Ectodermal cell (in vitro differentiated cells): Measurements from ENCODE around the gene RNPEPL1.

Experiments used
- H3K27ac ChIP-seq: 2 replicates; pipeline ENCODE4 v1.7.0; 2013; ENCODE audit warnings: mild to moderate bottlenecking, low read depth, low read length; ENCODE audit not compliant: insufficient read depth, poor library complexity, severe bottlenecking
- H3K27me3 ChIP-seq: 2 replicates; pipeline ENCODE4 v1.7.0; 2013; ENCODE audit warnings: mild to moderate bottlenecking, low read length; ENCODE audit not compliant: insufficient read depth, control insufficient read depth, poor library complexity, severe bottlenecking
- H3K36me3 ChIP-seq: one replicate; pipeline ENCODE4 v1.7.0; 2013; ENCODE audit warnings: low read length; ENCODE audit not compliant: control insufficient read depth, insufficient read depth
- H3K4me1 ChIP-seq: one replicate; pipeline ENCODE4 v1.7.0; 2013; ENCODE audit warnings: low read length; ENCODE audit not compliant: control insufficient read depth, insufficient read depth
- H3K4me3 ChIP-seq: 2 replicates; pipeline ENCODE4 v1.7.0; 2013; ENCODE audit warnings: low read depth, low read length, control low read depth; ENCODE audit not compliant: insufficient read depth
- H3K9me3 ChIP-seq: 2 replicates; pipeline ENCODE4 v1.7.0; 2013; ENCODE audit warnings: mild to moderate bottlenecking, low read length, moderate library complexity; ENCODE audit not compliant: control insufficient read depth
- WGBS, 2 experiments: methylation state at CpG; one replicate each; pipeline ENCODE4 v1.1.7; 2013; ENCODE audit warnings: missing lambda C conversion rate in 2 of 2; 5-methylcytosine and 5-hydroxymethylcytosine counted together

Gene RNPEPL1

DNA sequence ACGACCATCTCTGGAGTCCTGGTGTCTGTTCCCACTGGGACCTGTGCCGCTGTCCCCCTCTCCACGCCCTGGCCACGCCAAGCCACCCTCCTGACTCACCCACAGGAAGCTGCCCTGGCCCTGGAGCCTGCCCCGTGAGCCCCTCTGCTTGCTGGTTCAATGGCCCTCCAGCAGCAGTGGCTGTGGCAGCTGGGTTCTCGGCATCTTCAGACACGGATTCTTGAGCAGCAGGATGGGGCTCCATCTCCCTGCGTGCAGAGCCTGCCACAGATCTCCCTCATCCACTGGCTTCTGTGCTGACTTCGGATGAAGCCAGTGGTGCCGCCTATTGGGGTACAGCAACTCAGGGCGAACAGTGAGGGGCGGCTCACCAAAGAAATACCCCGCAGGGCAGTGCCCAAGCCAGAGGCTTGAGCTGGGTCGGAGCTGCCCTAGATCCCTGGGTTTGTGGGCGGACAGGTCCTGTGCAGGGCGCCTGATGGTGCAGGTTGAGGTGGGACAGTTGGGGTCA is 32.2 kb downstream of the RNPEPL1 start:
- Histone ChIP-seq H3K36me3 (no peaks in the 10 kb centered on the region), H3K27ac (no peak overlapping the region), H3K4me1 (peaks cover 3% of the 10 kb centered on the region), H3K9me3 (no peaks in the 10 kb centered on the region), H3K27me3 (no peaks in the 10 kb centered on the region), H3K4me3 (no peak overlapping the region)
- 94% methylated on average over 16 of the region's 16 CpGs for WGBS, 2 experiments

DNA sequence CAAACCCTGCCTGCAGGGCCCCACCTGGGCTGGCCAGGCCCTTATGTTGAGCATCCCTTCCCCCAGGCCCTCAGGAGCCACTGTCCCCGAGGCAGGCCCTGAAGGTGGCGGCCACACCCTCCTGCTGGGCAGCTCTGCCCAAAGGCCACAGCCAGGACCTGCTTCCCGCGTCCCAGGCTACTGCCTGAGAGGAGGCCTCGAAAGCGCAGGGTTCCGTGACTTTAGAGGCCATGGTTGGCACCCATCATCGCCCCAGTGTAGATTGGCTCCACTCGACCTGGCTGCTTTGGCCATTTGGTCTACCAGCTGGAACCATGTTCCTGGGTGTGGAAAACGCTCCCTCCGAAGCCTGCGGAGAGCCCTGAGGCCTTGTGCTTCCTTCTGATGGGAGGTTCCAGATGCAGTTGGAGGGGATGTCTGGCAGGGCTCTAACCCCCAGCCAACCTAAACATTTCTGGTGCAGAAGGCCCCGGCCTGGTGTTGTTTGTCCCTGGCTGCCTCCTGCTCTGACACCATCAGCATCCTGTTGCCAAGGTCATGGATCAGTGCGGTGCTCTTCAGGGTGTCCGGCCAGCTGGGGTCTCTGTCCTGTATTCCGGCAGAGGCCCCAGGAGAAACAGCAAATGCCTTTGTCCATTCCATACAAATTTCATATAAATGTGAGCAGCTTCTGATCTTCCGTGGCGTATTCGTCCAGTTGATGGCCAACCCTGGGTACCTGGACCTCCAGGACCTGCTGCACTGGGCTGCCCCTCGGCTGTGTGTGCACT is 33.0 kb downstream of the RNPEPL1 start:
- Histone ChIP-seq H3K27me3 (no peaks in the 10 kb centered on the region), H3K4me1 (peaks cover 3% of the 10 kb centered on the region), H3K27ac (no peak overlapping the region), H3K36me3 (no peaks in the 10 kb centered on the region), H3K9me3 (no peaks in the 10 kb centered on the region), H3K4me3 (no peak overlapping the region)
- 88 to 89% methylated on average over 20 of the region's 20 CpGs for WGBS, 2 experiments

DNA sequence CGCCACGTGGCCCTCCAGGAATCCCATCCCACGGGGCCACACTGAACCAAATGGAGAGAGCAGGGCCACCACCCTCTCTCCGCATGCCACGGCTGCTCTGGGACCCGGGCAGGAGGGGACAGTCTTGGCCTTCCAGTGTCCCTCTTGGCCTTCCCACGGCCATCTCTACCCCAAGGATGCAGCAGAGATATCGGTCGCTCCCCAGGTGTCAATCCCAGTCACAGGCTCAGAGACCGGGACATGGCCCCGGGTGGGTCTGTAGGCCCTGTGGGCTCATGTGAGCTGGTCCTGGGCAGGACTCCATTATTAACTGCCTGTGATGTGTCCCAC is 33.5 kb downstream of the RNPEPL1 start:
- H3K4me1 ChIP-seq, result peaks cover 3% of the 10 kb centered on the region
- no peak overlapping the region for H3K27ac ChIP-seq
- no peaks in the 10 kb centered on the region for H3K9me3 ChIP-seq
- 95% methylated on average over 11 of the region's 11 CpGs for WGBS, 2 experiments
- no peaks in the 10 kb centered on the region for H3K36me3 ChIP-seq
- no peak overlapping the region for H3K4me3 ChIP-seq
- H3K27me3 ChIP-seq, result no peaks in the 10 kb centered on the region

DNA sequence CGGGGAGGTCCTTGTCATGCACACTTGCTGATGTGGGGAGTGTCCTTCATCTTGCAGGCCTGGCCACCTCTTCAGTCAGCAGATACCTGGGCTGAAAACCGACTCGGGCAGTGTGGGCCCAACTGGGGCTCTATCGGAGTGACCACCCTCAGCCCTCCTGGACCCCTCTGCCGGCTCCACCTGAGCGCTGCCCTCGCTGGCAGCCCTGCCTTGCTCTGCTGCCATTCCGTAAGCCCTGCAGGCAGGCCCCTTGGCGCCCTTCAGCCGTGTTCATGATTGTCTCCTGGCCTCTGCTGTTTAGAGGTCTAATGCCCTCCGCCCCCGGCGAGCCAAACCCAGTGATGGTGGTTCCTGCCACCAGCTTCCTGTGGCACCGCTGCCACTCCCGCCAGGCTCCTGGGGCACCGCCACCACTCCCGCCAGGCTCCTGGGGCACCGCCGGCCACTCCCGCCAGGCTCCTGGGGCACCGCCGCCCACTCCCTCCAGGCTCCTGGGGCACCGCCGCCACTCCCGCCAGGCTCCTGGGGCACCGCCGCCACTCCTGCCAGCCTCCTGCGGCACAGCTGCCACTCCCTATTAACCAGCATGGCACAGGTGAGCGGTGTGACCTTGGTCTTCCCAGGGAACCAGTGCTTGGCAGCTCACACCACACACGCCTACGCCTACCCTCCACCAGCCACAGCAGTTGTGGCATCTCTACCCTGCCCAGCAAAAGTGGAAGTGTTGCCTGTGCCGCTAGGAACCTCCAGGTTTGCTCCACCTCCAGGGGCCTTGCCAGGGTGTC is 34.2 kb downstream of the RNPEPL1 start:
- Histone ChIP-seq H3K27me3 (no peaks in the 10 kb centered on the region), H3K9me3 (no peaks in the 10 kb centered on the region), H3K4me3 (no peak overlapping the region), H3K27ac (no peak overlapping the region), H3K4me1 (peaks cover 3% of the 10 kb centered on the region), H3K36me3 (no peaks in the 10 kb centered on the region)
- WGBS, 2 experiments, result 91 to 92% methylated on average over 32 of the region's 32 CpGs

DNA sequence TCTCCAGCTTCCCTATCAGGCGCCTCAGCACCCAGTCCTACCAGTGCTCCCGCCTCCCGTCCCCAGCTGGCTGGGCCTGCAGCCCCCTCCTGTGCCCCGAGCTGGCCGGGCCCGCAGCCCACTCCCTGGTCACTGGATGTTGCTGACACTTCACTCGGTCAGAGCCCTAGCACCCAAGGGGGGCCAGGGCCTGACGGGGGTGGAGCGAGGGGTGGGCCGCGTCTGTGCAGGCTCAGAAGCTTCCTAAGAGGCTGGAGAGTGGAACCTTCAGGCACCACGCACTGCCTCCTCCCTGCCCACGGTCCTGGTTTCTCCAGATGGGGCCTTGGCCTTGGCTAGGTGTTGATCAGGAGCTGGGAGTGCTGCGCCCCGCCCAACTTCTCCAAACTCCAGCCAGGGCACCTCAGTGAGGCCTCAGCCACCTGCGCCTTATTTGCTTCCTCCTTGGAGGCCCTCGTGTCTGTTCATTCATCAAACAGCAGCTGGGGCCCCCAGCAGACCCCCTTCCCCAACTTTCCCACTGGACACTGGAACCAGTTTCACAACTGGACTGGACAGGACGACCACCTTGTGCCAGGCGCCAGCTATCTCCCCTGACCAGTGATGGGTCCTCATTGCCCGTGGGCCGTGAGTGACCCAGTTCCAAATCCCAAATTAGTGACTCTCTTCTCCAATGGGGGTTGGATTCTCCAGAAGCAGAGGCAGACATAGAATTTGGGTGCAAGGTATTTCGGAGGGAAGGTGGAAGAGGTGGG is 35.0 kb downstream of the RNPEPL1 start:
- H3K27ac ChIP-seq, result no peak overlapping the region
- no peaks in the 10 kb centered on the region for H3K27me3 ChIP-seq
- no peaks in the 10 kb centered on the region for H3K9me3 ChIP-seq
- H3K36me3 ChIP-seq, result no peaks in the 10 kb centered on the region
- H3K4me1 ChIP-seq, result peaks cover 3% of the 10 kb centered on the region
- H3K4me3 ChIP-seq, result no peak overlapping the region
- 91 to 92% methylated on average over 22 of the region's 22 CpGs for WGBS, 2 experiments

DNA sequence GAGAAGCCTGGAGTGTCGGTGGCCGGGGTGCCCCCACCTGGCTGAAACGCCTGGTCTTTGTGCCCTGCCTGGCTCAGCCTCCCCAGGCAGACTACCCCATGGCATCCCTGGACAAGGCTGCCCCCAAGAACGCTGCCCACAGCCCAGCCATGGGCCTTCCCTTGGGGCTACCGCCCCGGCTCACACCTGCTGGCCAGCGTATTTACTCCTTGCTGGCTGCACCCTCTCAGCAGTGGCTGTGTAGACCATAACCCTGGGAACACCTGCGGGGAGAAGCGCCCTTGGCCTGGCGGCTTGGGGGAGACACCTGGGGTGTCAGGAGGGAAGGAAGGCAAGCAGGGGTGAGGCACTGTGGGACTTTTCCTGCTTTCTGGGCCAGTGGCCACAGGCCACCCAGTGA is 35.6 kb downstream of the RNPEPL1 start:
- 92% methylated on average over 10 of the region's 10 CpGs for WGBS, 2 experiments
- Histone ChIP-seq H3K27ac (no peak overlapping the region), H3K27me3 (no peaks in the 10 kb centered on the region), H3K36me3 (no peaks in the 10 kb centered on the region), H3K9me3 (no peaks in the 10 kb centered on the region), H3K4me3 (no peak overlapping the region), H3K4me1 (peaks cover 3% of the 10 kb centered on the region)

DNA sequence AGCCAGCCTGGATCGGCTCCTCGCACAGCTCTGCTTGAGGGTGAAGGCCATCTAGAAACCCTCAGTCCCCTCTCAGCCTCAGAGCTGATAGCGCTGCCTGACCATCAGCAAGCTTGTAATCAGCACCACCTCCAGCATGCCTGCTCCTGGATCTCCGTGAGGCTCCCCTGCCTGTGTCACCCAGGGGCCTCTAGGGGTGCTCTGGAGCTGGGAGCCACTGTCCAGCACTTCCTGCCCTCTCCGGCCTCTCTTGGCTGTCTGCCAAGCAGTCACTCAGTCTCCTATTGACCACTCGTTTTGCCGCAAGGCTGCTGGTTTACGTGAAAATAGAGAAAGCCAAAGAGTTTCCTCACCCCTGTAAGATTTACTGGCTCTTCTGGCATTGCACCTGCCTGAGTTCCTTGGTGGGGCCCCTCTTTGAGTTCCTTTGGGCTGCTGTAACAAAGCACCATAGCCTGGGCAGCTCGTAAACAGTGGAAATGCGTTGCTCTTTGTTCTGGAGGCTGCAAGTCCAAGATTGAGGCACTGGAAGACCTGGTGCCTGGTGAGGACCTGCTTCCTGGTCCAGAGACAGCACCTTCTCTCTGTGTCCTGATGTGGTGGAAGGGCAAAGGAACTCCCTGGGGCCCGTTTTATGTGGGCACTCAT is 36.1 kb downstream of the RNPEPL1 start:
- Histone ChIP-seq H3K27ac (no peak overlapping the region), H3K4me3 (no peak overlapping the region), H3K27me3 (no peaks in the 10 kb centered on the region), H3K36me3 (no peaks in the 10 kb centered on the region), H3K9me3 (no peaks in the 10 kb centered on the region), H3K4me1 (peaks cover 3% of the 10 kb centered on the region)
- 69 to 70% methylated on average over 11 of the region's 11 CpGs for WGBS, 2 experiments

DNA sequence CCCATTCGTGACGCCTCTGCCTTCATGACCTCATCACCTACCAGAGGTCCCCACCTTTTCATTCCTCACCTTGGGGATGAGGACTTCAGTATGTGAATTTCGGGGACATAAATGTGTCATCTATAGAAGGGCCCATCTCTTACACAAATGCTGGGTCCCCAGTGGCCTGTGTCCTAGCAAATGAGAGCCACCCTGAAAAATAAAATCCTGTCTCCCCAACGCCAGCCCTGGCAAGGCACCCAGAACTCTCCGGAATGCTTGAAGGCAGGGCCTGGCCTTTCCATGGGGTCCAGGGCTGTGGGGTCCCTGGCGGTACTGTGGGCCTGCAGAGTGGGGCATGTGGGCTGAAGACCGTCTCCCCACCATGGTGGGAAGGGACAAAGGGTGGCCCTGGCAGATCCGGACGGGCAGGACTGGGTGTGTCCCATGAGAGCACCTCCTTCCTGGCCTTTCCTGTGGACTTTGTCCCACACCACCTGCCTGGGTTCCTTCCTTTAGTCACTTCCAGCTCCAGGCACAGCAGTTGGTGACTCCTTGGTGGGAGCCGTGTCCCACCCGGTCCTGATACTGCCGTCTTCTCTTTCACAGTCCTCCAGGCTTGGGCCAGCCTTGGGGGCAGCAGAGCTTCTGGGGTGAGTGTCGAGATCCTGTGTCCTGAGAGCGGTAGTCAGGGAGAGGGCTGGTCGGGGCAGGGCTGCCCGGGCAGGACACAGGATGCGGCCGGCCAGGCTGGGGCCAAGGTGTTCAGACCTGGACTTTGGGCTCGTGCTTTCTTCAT is 36.8 kb downstream of the RNPEPL1 start:
- H3K4me3 ChIP-seq, result no peak overlapping the region
- peaks cover 3% of the 10 kb centered on the region for H3K4me1 ChIP-seq
- H3K36me3 ChIP-seq, result no peaks in the 10 kb centered on the region
- 92 to 93% methylated on average over 19 of the region's 19 CpGs for WGBS, 2 experiments
- H3K27me3 ChIP-seq, result no peaks in the 10 kb centered on the region
- no peaks in the 10 kb centered on the region for H3K9me3 ChIP-seq
- no peak overlapping the region for H3K27ac ChIP-seq

DNA sequence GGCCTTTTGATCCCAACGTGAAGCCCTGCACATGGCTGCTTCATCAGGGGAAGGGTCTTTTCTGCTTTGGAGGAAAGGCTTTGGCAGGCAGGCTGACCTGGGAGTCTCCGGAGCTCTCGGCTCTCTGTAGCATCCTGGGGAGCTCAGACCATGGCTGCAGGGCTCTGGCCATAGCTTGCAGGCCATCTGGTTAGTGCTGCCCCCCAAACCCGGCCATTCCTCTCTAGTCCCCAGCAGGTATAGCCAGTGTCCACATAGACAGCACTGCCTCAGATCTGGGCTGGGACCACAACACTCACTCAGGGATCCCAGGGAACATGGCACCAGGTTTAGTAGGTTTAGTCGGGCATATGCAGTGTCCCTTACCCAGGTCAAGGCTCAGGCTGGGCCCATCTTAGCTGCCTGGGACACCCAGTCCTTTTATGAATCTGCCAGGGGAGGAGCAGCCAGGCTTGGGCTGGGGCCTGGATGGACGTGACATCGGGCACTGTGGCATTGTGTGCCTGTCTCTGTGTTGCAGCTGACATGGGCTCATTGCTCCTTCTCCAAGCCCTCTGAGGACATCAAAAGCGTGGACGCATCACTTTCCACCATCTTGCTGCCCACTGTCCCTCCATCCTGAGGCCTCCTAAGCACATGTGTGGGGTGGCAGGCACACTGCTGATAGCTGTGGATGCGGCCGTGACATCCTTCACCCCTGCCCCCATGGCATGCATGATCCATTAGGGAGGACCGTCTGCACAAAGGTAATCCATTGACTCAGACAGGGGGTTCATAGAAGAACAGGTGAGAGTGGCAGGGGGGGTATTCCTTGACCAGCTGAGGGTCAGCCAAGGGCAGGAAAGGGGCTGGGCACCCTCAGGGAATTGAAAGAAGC is 37.8 kb downstream of the RNPEPL1 start:
- Histone ChIP-seq H3K4me1 (peaks cover 3% of the 10 kb centered on the region), H3K36me3 (no peaks in the 10 kb centered on the region), H3K27ac (no peak overlapping the region), H3K27me3 (no peaks in the 10 kb centered on the region), H3K4me3 (no peak overlapping the region), H3K9me3 (no peaks in the 10 kb centered on the region)
- 88 to 90% methylated on average over 12 of the region's 12 CpGs for whole genome bisulfite sequencing, 2 experiments
